ENCODE results near the gene SCYL3.

- TF ChIP-seq CTCF (IDR thresholded peaks at IDR 0.05) (no peak), POLR2A (IDR thresholded peaks at IDR 0.05) (no peak)
Observed at GRCh38 chr1:169853341-169853740, 40.4 kb downstream of the SCYL3 start.
